Measurements from ENCODE around the gene MAPT. TPM values are rescaled to one million over a fixed set of nuclear protein-coding genes. Genes with fewer than 3 reads are reported as not detected.

Gene MAPT
- total and polyA plus RNA-seq, 2 of the 13 experiments (the other 11 are each of a cell fraction or from before 2014, with no cell fraction given): 2.1 to 2.8 TPM

- intact Hi-C loops (cut with micrococcal nuclease; ENCODE audit: unreplicated experiment) (no loop called here), in situ Hi-C loops (cut with HindIII; ENCODE audit: extremely low pct_ligation_motif_present, low pct_unique_long_range_greater_than_20kb) (no loop called here)
- FAIRE-seq: no peak
- Histone ChIP-seq H3K4me2 (ENCODE audit: low read depth, low read length) (no peak overlapping the region), H3K9ac (ENCODE audit: insufficient read depth, low read depth, low read length) (no peak overlapping the region), H2AFZ (ENCODE audit: low read length) (no peak overlapping the region), H3K79me2 (ENCODE audit: insufficient read depth, low read length) (no peaks in the 10 kb centered on the region), H4K20me1 (ENCODE audit: insufficient read depth, low read length) (no peaks in the 10 kb centered on the region), H3K27ac (ENCODE audit: extremely low read length, insufficient read depth, low read length) (no peak overlapping the region), H3K4me3 (replicated peaks in 1 of 3; ENCODE audit: insufficient read depth in 1 of 3, low read depth in 2 of 3, low read length in 3 of 3) (no peak overlapping the region), H3K9me3 (ENCODE audit: low read length) (no peaks in the 10 kb centered on the region), H3K4me1 (ENCODE audit: insufficient read depth, low read length) (peaks cover 52% of the 10 kb centered on the region), H3K36me3 (replicated peaks in 1 of 2; ENCODE audit: control insufficient read depth in 1 of 2, insufficient read depth in 2 of 2, low read length in 2 of 2) (no peaks in the 10 kb centered on the region), H3K27me3 (ENCODE audit: control insufficient read depth in 1 of 2, insufficient read depth in 2 of 2, low read length in 2 of 2) (peaks cover 0 to 9% of the 10 kb centered on the region in 2 experiments; a peak in 1 of 5 replicates)
- BruUV-seq (replicated peaks): no TSS peak
- DNase-seq (ENCODE audit: low spot score): no peak
- ChIA-PET POLR2A (no interaction called here), CTCF (ENCODE audit: low intra/inter-chr PET ratio, low total read pairs) (no interaction called here)
- ATAC-seq: no peak
- WGBS (ENCODE audit: low lambda C conversion rate): 30% methylated on average over 3 of the region's 3 CpGs
- TF ChIP-seq HIC2 (CRISPR knock-in tag; IDR thresholded peaks at IDR 0.05; ENCODE audit: low read depth) (no peak), ZNF740 (CRISPR knock-in tag; IDR thresholded peaks at IDR 0.05) (no peak), ZFP36L2 (CRISPR knock-in tag; IDR thresholded peaks at IDR 0.05) (no peak), ZNF383 (CRISPR knock-in tag; IDR thresholded peaks at IDR 0.05; ENCODE audit: borderline replicate concordance) (no peak), NKX3-1 (CRISPR knock-in tag; IDR thresholded peaks at IDR 0.05) (no peak), BRCA1 (CRISPR knock-in tag; IDR thresholded peaks at IDR 0.05) (no peak), KDM6A (CRISPR knock-in tag; IDR thresholded peaks at IDR 0.05; ENCODE audit: low read depth) (no peak), DRAP1 (CRISPR knock-in tag; IDR thresholded peaks at IDR 0.05) (no peak), HDAC1 (CRISPR knock-in tag; IDR thresholded peaks at IDR 0.05) (no peak), SNAPC5 (CRISPR knock-in tag; IDR thresholded peaks at IDR 0.05; ENCODE audit: borderline replicate concordance) (no peak), ZBTB4 (CRISPR knock-in tag; IDR thresholded peaks at IDR 0.05; ENCODE audit: borderline replicate concordance) (no peak), MATR3 (CRISPR knock-in tag; IDR thresholded peaks at IDR 0.05) (no peak), ZGPAT (CRISPR knock-in tag; IDR thresholded peaks at IDR 0.05) (no peak), SMC3 (IDR thresholded peaks at IDR 0.05; ENCODE audit: low read length) (no peak), GPBP1L1 (CRISPR knock-in tag; IDR thresholded peaks at IDR 0.05) (no peak), ZNF138 (CRISPR knock-in tag; IDR thresholded peaks at IDR 0.05; ENCODE audit: low read depth) (no peak), NPAS2 (CRISPR knock-in tag; IDR thresholded peaks at IDR 0.05; ENCODE audit: borderline replicate concordance) (no peak), ZNF333 (CRISPR knock-in tag; IDR thresholded peaks at IDR 0.05; ENCODE audit: borderline replicate concordance) (no peak)
Measured at GRCh38 chr17:45989759-45990158, 95.4 kb downstream of the MAPT start.

Measured in HepG2 (cell line).